HepG2 (cell line): ENCODE measurements around the gene ATXN7L3. TPM values are rescaled to one million over a fixed set of nuclear protein-coding genes. Genes with fewer than 3 reads are reported as not detected.

Experiments
- ATAC-seq: fragments of 200-7000 bp; cut with Tn5 transposase; 3 replicates; pipeline ENCODE4 v1.9.1; 2020; ENCODE audit warnings: mild to moderate bottlenecking, moderate library complexity
- BruUV-seq: library from RNA; stranded (reverse); fragments of 400-500 nt; replicated peaks from 2 replicates; lab custom pipeline; 2021; lab: Mats Ljungman, UMichigan
- CTCF ChIA-PET: fragments of 300-600 bp; formaldehyde crosslinking; extraction: SDS; loops from one replicate; lab custom pipeline; 2021; ENCODE audit warnings: low total read pairs, inconsistent platforms, low intra/inter-chr PET ratio; lab: Yijun Ruan, JAX
- POLR2A ChIA-PET: fragments of 350-600 bp; sonication (Branson Sonifier 250); formaldehyde crosslinking; loops from one replicate; lab custom pipeline; 2020; ENCODE audit warnings: antibody characterized with exemption, inconsistent platforms; lab: Yijun Ruan, JAX
- DNase-seq: peaks from one replicate; pipeline ENCODE4 v3.0.0-alpha.2; 2015; ENCODE audit warnings: low spot score
- FAIRE-seq: peaks from 3 replicates; lab custom pipeline; 2011; peaks lifted over from hg19 to GRCh38; lab: Jason Lieb, UNC
- H2AFZ ChIP-seq: one replicate; pipeline ENCODE4 v1.6.1; 2011; ENCODE audit warnings: low read length, inconsistent platforms
- H3K27ac ChIP-seq: fragments of 300-600 bp; 3 replicates; pipeline ENCODE4 v1.8.0; 2011; ENCODE audit warnings: mixed run types, mild to moderate bottlenecking, mixed read lengths, low read length, inconsistent platforms; ENCODE audit not compliant: insufficient read depth; ENCODE audit errors: extremely low read length
- H3K27me3 ChIP-seq, 2 experiments: fragments of 200-600 bp in 1 of 2; 2 replicates in 1 of 2; 3 replicates in 1 of 2; pipeline versions ENCODE4 v1.6.0 to v1.8.0; 2011; ENCODE audit warnings: low read length in 2 of 2, mild to moderate bottlenecking in 2 of 2, moderate library complexity in 2 of 2, inconsistent platforms in 1 of 2; ENCODE audit not compliant: insufficient read depth in 2 of 2, control insufficient read depth in 1 of 2
- H3K36me3 ChIP-seq, 2 experiments: fragments of 200-600 bp in 1 of 2; replicated peaks in 1 of 2; 2 replicates in 1 of 2; 3 replicates in 1 of 2; pipeline versions ENCODE4 v1.5.1 to v1.8.0; 2011; ENCODE audit warnings: low read length in 2 of 2, inconsistent platforms in 1 of 2; ENCODE audit not compliant: insufficient read depth in 2 of 2, control insufficient read depth in 1 of 2
- H3K4me1 ChIP-seq: 2 replicates; pipeline ENCODE4 v1.5.1; 2012; ENCODE audit warnings: low read length, inconsistent platforms; ENCODE audit not compliant: insufficient read depth
- H3K4me2 ChIP-seq: 2 replicates; pipeline ENCODE4 v1.6.0; 2011; ENCODE audit warnings: low read depth, low read length, inconsistent platforms
- H3K4me3 ChIP-seq, 3 experiments: fragments of 200-600 bp in 1 of 3; sonication (generic), shearing (Covaris generic) in 1 of 3; replicated peaks in 1 of 3; 2 replicates each; pipeline ENCODE4 v1.5.1; 2011 to 2016; ENCODE audit warnings: low read length in 3 of 3, inconsistent platforms in 2 of 3, low read depth in 2 of 3, mild to moderate bottlenecking in 2 of 3, control low read depth in 1 of 3, mixed read lengths in 1 of 3; ENCODE audit not compliant: insufficient read depth in 1 of 3
- H3K79me2 ChIP-seq: one replicate; pipeline ENCODE4 v1.6.1; 2011; ENCODE audit warnings: low read length, inconsistent platforms; ENCODE audit not compliant: insufficient read depth
- H3K9ac ChIP-seq: 2 replicates; pipeline ENCODE4 v1.6.0; 2011; ENCODE audit warnings: mild to moderate bottlenecking, low read depth, low read length, inconsistent platforms; ENCODE audit not compliant: insufficient read depth
- H3K9me3 ChIP-seq: 2 replicates; pipeline ENCODE4 v1.5.1; 2012; ENCODE audit warnings: mild to moderate bottlenecking, low read length
- H4K20me1 ChIP-seq: 2 replicates; pipeline ENCODE4 v1.6.0; 2011; ENCODE audit warnings: inconsistent platforms, mild to moderate bottlenecking, low read length, moderate library complexity; ENCODE audit not compliant: insufficient read depth
- AGO2 ChIP-seq: fragments of 200-400 bp; formaldehyde crosslinking; optimal IDR thresholded peaks from 2 replicates; pipeline ENCODE3; 2017; ENCODE audit warnings: mild to moderate bottlenecking, low read depth, low read length, moderate library complexity
- ERF ChIP-seq: IDR thresholded peaks from 2 replicates; pipeline ENCODE4 v1.6.1; 2018; ENCODE audit warnings: missing biosample characterization, missing genetic modification reagents
- RBFOX2 ChIP-seq: fragments of 200-400 bp; formaldehyde crosslinking; IDR thresholded peaks from 2 replicates; pipeline ENCODE4 v1.6.1; 2017; ENCODE audit warnings: low read depth, mild to moderate bottlenecking, low read length
- RBM39 ChIP-seq: fragments of 200-400 bp; formaldehyde crosslinking; IDR thresholded peaks from one replicate; pipeline ENCODE4 v1.6.1; 2018; ENCODE audit warnings: antibody characterized with exemption, mild to moderate bottlenecking, low read depth, low read length; ENCODE audit not compliant: poor library complexity, severe bottlenecking
- STAG1 ChIP-seq: sonication (generic); formaldehyde crosslinking; IDR thresholded peaks from 2 replicates; pipeline ENCODE4 v1.4.0; 2020; ENCODE audit warnings: missing genetic modification reagents
- ZBTB33 ChIP-seq: sonication (generic); formaldehyde crosslinking; IDR thresholded peaks from 2 replicates; pipeline ENCODE4 v1.4.0; 2020; ENCODE audit warnings: missing genetic modification reagents
- ZBTB37 ChIP-seq: sonication (generic); formaldehyde crosslinking; IDR thresholded peaks from 2 replicates; pipeline ENCODE4 v1.4.0; 2020; ENCODE audit warnings: mild to moderate bottlenecking, missing genetic modification reagents
- ZNF136 ChIP-seq: sonication (generic); formaldehyde crosslinking; IDR thresholded peaks from 2 replicates; pipeline ENCODE4 v1.8.1; 2022; ENCODE audit warnings: low read depth, mild to moderate bottlenecking, moderate library complexity, missing genetic modification reagents
- ZNF768 ChIP-seq: sonication (generic); formaldehyde crosslinking; IDR thresholded peaks from 2 replicates; pipeline ENCODE4 v1.4.0; 2020; ENCODE audit warnings: missing genetic modification reagents
- ZNF780A ChIP-seq: sonication (generic); formaldehyde crosslinking; IDR thresholded peaks from 2 replicates; pipeline ENCODE4 v1.8.0; 2022; ENCODE audit warnings: mild to moderate bottlenecking, missing genetic modification reagents, moderate library complexity
- ZNF784 ChIP-seq: sonication (generic); formaldehyde crosslinking; IDR thresholded peaks from 2 replicates; pipeline ENCODE4 v1.5.1; 2020; ENCODE audit warnings: missing genetic modification reagents, mild to moderate bottlenecking, borderline replicate concordance
- ZNF883 ChIP-seq: sonication (generic); formaldehyde crosslinking; IDR thresholded peaks from 2 replicates; pipeline ENCODE4 v1.5.1; 2020; ENCODE audit warnings: mild to moderate bottlenecking, missing genetic modification reagents; ENCODE audit errors: not compliant biosample characterization
- WGBS: methylation state at CpG from one replicate; pipeline ENCODE4 v1.1.6; 2017; ENCODE audit warnings: low lambda C conversion rate; 5-methylcytosine and 5-hydroxymethylcytosine counted together
- in situ Hi-C: cut with HindIII; loops from 2 replicates; pipeline ENCODE4 v1.10.0; 2017; ENCODE audit warnings: low pct_unique_long_range_greater_than_20kb; ENCODE audit not compliant: extremely low pct_ligation_motif_present
- intact Hi-C: fragments of 100-400 bp; cut with micrococcal nuclease; formaldehyde crosslinking; loops from one replicate; pipeline ENCODE4 v1.10.0; 2022; ENCODE audit not compliant: unreplicated experiment
- polyA plus RNA-seq, 8 experiments: library from polyadenylated mRNA; depleted of rRNA in 3 of 8; stranded (reverse) in 7 of 8; unstranded in 1 of 8; fragments of >200 nt; fragmentation: Illumina TruSeq in 4 of 8; extraction: Trizol in 4 of 8; gene quantifications; 2 replicates each; pipeline versions ENCODE4 v1.2.1 to v1.2.3, GENCODE V29; 2011 to 2016; ENCODE audit warnings: low read depth in 4 of 8, missing spikeins in 1 of 8, mixed read lengths in 1 of 8; ENCODE audit not compliant: insufficient read depth in 1 of 8
- total RNA-seq, 5 experiments: library from RNA; depleted of rRNA; stranded (reverse); fragments of >200 nt; fragmentation: Illumina TruSeq; extraction: Trizol; gene quantifications; 2 replicates each; pipeline ENCODE4 v1.2.3, GENCODE V29; 2016; ENCODE audit warnings: low read depth in 1 of 5
- TF ChIP-seq, protein P1 (sequence below): sonication (generic); formaldehyde crosslinking; IDR thresholded peaks from 2 replicates; pipeline ENCODE4 v1.4.0; 2020; ENCODE audit warnings: mild to moderate bottlenecking, missing genetic modification reagents
- TF ChIP-seq, protein P2 (sequence below): sonication (generic); formaldehyde crosslinking; IDR thresholded peaks from 2 replicates; pipeline ENCODE4 v1.5.0; 2020; ENCODE audit warnings: mild to moderate bottlenecking, missing genetic modification reagents, moderate library complexity

ATXN7L3 gene
- total and polyA plus RNA-seq, 2 of the 13 experiments (the other 11 are each of a cell fraction or from before 2014, with no cell fraction given) = 44.5 to 59.1 TPM

DNA sequence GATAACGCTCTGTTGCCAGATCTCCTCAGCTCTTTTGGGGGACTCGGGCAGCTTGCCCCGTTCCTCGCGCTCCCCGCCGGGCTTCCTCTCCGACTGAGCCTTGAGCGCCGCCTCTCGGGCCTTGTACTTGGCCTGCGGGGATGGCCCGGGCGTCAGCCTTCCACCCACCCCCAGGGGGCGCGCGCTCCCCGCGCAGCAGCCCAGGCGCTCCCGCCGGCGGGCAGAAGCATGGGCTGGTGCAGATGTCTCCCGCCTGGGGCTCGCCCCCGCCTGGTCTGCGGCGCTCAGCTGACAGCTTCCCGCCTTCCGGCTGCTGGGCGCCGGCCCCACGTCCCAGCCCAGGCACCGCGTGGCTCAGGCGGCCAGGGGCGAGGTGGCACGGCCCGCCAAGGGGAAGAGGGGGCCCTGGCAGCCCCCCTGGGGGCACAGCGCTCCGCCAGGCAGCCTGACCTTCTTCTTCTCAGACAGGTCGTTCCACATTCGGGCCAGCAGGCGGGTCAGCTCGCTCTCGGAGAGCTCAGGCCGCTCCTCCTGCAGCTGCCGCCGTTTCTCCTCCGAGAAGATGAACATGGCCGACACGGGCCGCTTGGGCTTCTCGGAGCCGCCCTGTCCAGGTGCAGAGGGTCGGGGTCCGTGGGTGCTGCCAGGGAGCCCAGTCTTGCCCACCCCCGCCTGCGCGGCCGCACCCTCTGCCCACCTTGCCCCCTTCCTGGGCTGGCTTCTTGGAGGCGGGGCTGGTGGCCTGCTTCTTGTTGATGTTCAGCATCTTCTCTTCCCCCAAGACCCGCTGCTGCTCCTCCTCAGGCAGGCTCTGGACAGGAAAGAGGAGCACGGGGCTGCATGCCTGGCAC lies 10.9 kb upstream of the ATXN7L3 start:
- FAIRE-seq (no peak), DNase-seq (no peak), ATAC-seq (peak; percentile 48)
- Histone ChIP-seq H3K4me1 (no peaks in the 10 kb centered on the region), H3K9ac (no peak overlapping the region), H3K4me3 (no peak overlapping the region), H4K20me1 (no peaks in the 10 kb centered on the region), H3K4me2 (no peak overlapping the region), H3K79me2 (no peaks in the 10 kb centered on the region), H3K36me3 (peaks cover 34 to 68% of the 10 kb centered on the region in 2 experiments), H3K9me3 (no peaks in the 10 kb centered on the region), H3K27ac (no peak overlapping the region), H2AFZ (no peak overlapping the region), H3K27me3 (no peaks in the 10 kb centered on the region)
- intact Hi-C loops (no loop called here), in situ Hi-C loops (no loop called here)
- WGBS = 98% methylated on average over 64 of the region's 64 CpGs
- ChIA-PET POLR2A (no interaction called here), CTCF (no interaction called here)
- no TSS peak for BruUV-seq
- no peak for TF ChIP-seq ZNF136
- TF ChIP-seq ZNF883 (CRISPR knock-in tag) = peak; percentile 52
- peak; percentile 12; the same call in 1 of the 2 replicates for TF ChIP-seq ZNF768 (CRISPR knock-in tag)
- TF ChIP-seq ERF = no peak
- no peak for TF ChIP-seq ZNF780A
- peak; percentile 43; the same call in 1 of the 2 replicates for TF ChIP-seq STAG1
- TF ChIP-seq, protein P1, sequence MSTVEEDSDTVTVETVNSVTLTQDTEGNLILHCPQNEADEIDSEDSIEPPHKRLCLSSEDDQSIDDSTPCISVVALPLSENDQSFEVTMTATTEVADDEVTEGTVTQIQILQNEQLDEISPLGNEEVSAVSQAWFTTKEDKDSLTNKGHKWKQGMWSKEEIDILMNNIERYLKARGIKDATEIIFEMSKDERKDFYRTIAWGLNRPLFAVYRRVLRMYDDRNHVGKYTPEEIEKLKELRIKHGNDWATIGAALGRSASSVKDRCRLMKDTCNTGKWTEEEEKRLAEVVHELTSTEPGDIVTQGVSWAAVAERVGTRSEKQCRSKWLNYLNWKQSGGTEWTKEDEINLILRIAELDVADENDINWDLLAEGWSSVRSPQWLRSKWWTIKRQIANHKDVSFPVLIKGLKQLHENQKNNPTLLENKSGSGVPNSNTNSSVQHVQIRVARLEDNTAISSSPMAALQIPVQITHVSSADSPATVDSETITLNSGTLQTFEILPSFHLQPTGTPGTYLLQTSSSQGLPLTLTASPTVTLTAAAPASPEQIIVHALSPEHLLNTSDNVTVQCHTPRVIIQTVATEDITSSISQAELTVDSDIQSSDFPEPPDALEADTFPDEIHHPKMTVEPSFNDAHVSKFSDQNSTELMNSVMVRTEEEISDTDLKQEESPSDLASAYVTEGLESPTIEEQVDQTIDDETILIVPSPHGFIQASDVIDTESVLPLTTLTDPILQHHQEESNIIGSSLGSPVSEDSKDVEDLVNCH (CRISPR knock-in tag) = no peak
- peak; percentile 58 for TF ChIP-seq RBFOX2
- TF ChIP-seq, protein P2, sequence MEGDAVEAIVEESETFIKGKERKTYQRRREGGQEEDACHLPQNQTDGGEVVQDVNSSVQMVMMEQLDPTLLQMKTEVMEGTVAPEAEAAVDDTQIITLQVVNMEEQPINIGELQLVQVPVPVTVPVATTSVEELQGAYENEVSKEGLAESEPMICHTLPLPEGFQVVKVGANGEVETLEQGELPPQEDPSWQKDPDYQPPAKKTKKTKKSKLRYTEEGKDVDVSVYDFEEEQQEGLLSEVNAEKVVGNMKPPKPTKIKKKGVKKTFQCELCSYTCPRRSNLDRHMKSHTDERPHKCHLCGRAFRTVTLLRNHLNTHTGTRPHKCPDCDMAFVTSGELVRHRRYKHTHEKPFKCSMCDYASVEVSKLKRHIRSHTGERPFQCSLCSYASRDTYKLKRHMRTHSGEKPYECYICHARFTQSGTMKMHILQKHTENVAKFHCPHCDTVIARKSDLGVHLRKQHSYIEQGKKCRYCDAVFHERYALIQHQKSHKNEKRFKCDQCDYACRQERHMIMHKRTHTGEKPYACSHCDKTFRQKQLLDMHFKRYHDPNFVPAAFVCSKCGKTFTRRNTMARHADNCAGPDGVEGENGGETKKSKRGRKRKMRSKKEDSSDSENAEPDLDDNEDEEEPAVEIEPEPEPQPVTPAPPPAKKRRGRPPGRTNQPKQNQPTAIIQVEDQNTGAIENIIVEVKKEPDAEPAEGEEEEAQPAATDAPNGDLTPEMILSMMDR = peak; percentile 51
- no peak for TF ChIP-seq ZBTB37
- TF ChIP-seq RBM39 = peak; percentile 31
- TF ChIP-seq ZBTB33 (CRISPR knock-in tag) = peak; percentile 99
- peak; percentile 90 for TF ChIP-seq AGO2
- 0 out of 2 replicates have a peak, but pooled peaks have one; percentile 50 for TF ChIP-seq ZNF784 (CRISPR knock-in tag)
